ENCODE results near the gene GPC4. TPM values are rescaled to one million over a fixed set of nuclear protein-coding genes. Genes with fewer than 3 reads are reported as not detected.

The GPC4 gene
- total RNA-seq, 4 donors from 2014 or later = 6.6 to 27.6 (median 11.1) TPM

GRCh38 chrX:133444196-133444595, 28.9 kb upstream of the GPC4 start:
- no peak for TF ChIP-seq CTCF (IDR thresholded peaks at IDR 0.05)
- DNase-seq (ENCODE audit: low spot score) = no peak
- no peak for ATAC-seq (ENCODE audit: low FRiP score)

- DNase-seq (ENCODE audit: low spot score) (no peak), ATAC-seq (ENCODE audit: low FRiP score) (no peak)
- TF ChIP-seq CTCF (IDR thresholded peaks at IDR 0.05) = no peak
Observed at GRCh38 chrX:133440797-133441163, 25.5 kb upstream of the GPC4 start.

GRCh38 chrX:133440081-133440796, 24.9 kb upstream of the GPC4 start:
- ATAC-seq (ENCODE audit: low FRiP score) (no peak), DNase-seq (ENCODE audit: low spot score) (no peak)
- no peak for TF ChIP-seq CTCF (IDR thresholded peaks at IDR 0.05)

- no peak for ATAC-seq (ENCODE audit: low FRiP score)
- DNase-seq (ENCODE audit: low spot score) = no peak
- no peak for TF ChIP-seq CTCF (IDR thresholded peaks at IDR 0.05)
Observed at GRCh38 chrX:133437766-133438165, 22.5 kb upstream of the GPC4 start.

- TF ChIP-seq CTCF (IDR thresholded peaks at IDR 0.05) = no peak
- DNase-seq (ENCODE audit: low spot score) (no peak), ATAC-seq (ENCODE audit: low FRiP score) (no peak)
Observed at GRCh38 chrX:133437356-133437755, 22.1 kb upstream of the GPC4 start.

GRCh38 chrX:133435544-133436124, 20.3 kb upstream of the GPC4 start:
- no peak for TF ChIP-seq CTCF (IDR thresholded peaks at IDR 0.05)
- ATAC-seq (ENCODE audit: low FRiP score) (no peak), DNase-seq (ENCODE audit: low spot score) (no peak)

GRCh38 chrX:133434197-133434820, 19.0 kb upstream of the GPC4 start:
- ATAC-seq (ENCODE audit: low FRiP score) = no peak
- no peak for TF ChIP-seq CTCF (IDR thresholded peaks at IDR 0.05)

More at GRCh38 chrX:133434197-133434820, 19.0 kb upstream of the GPC4 start:
- no peak for DNase-seq (ENCODE audit: low spot score)

All from omental fat pad (tissue), 4 donors.